ENCODE data around the gene RGS1. TPM values are rescaled to one million over a fixed set of nuclear protein-coding genes. Genes with fewer than 3 reads are reported as not detected.

The RGS1 gene
- total and polyA plus RNA-seq, 2 experiments from 2014 or later, result not detected

GRCh38 chr1:192574073-192574472 is 1.5 kb upstream of the RGS1 start:
- Histone ChIP-seq H4K20me1 (replicated peaks; ENCODE audit: insufficient read depth) (no peaks in the 10 kb centered on the region), H2AFZ (no peak overlapping the region; the same call in 1 of the 2 replicates)

More at GRCh38 chr1:192574073-192574472, 1.5 kb upstream of the RGS1 start:
- H3K4me1 Mint-ChIP-seq, result peaks cover 19% of the 10 kb centered on the region; the same call in 2 of the 3 replicates
- Histone ChIP-seq H3K4me1 (ENCODE audit: insufficient read depth) (peaks cover 11% of the 10 kb centered on the region; the same call in 1 of the 2 replicates), H3K4me3 (no peak overlapping the region), H3K27me3 (ENCODE audit: insufficient read depth) (no peaks in the 10 kb centered on the region), H3K36me3 (ENCODE audit: insufficient read depth) (no peaks in the 10 kb centered on the region), H3K4me2 (no peak overlapping the region), H3K79me2 (replicated peaks; ENCODE audit: insufficient read depth) (no peaks in the 10 kb centered on the region), H3K27ac (ENCODE audit: low read depth) (no peak overlapping the region), H3F3A (replicated peaks; ENCODE audit: low read depth) (no peaks in the 10 kb centered on the region), H3K9me2 (ENCODE audit: insufficient read depth) (no peaks in the 10 kb centered on the region; the same call in 1 of the 2 replicates)
- no peaks in the 10 kb centered on the region; the same call in 2 of the 3 replicates for H3K9me3 Mint-ChIP-seq
- H3K36me3 Mint-ChIP-seq (ENCODE audit: low read depth), result no peaks in the 10 kb centered on the region
- no peaks in the 10 kb centered on the region for H3K27me3 Mint-ChIP-seq (ENCODE audit: insufficient read depth, low read depth, poor library complexity)
- DNase-seq (ENCODE audit: low spot score) (no peak), ATAC-seq (no peak)
- H3K4me3 Mint-ChIP-seq, result no peak overlapping the region
- TF ChIP-seq REST (IDR thresholded peaks at IDR 0.05; ENCODE audit: unreplicated experiment) (no peak), POLR2AphosphoS5 (IDR thresholded peaks at IDR 0.05; ENCODE audit: low read depth) (no peak), ZNF331 (CRISPR knock-in tag; IDR thresholded peaks at IDR 0.05; ENCODE audit: low read depth) (no peak), CTCF (conservative IDR thresholded peaks at IDR 0.05; ENCODE audit: low read depth in 2 of 2) (no peak), NANOG (IDR thresholded peaks at IDR 0.05; ENCODE audit: borderline replicate concordance) (no peak), ZNF462 (CRISPR knock-in tag; IDR thresholded peaks at IDR 0.05) (no peak)
- no peak overlapping the region; the same call in 1 of the 2 replicates for H3K27ac Mint-ChIP-seq
